IMR-90 (cell line): ENCODE data around the gene SMOC1. TPM values are rescaled to one million over a fixed set of nuclear protein-coding genes. Genes with fewer than 3 reads are reported as not detected.

Experiments used
- ATAC-seq: fragments of 200-7000 bp; cut with Tn5 transposase; 2 replicates; pipeline ENCODE4 v1.9.1; 2020; ENCODE audit warnings: low read depth, mild to moderate bottlenecking, moderate library complexity
- BruUV-seq: library from RNA; stranded (reverse); fragments of 400-500 nt; replicated peaks from 2 replicates; lab custom pipeline; 2021; lab: Mats Ljungman, UMichigan
- CTCF ChIA-PET: fragments of 300-600 bp; formaldehyde crosslinking; extraction: SDS; loops from one replicate; lab custom pipeline; 2021; ENCODE audit warnings: antibody characterized with exemption; lab: Yijun Ruan, JAX
- POLR2A ChIA-PET: fragments of 300-600 bp; sonication (Branson Sonifier 250); formaldehyde crosslinking; loops from one replicate; lab custom pipeline; 2022; ENCODE audit warnings: antibody characterized with exemption; ENCODE audit not compliant: unreplicated experiment; lab: Charles Lee
- DNase-seq: peaks from one replicate; pipeline ENCODE4 v3.0.0; 2013
- H2AFZ ChIP-seq: replicated peaks from 2 replicates; pipeline ENCODE3; 2013; ENCODE audit warnings: low read length, mild to moderate bottlenecking; ENCODE audit not compliant: poor library complexity
- H2AK5ac ChIP-seq: 2 replicates; pipeline ENCODE4 v1.6.1; 2013; ENCODE audit warnings: low read depth, low read length, inconsistent platforms
- H2AK9ac ChIP-seq: replicated peaks from 2 replicates; pipeline ENCODE3; 2013; ENCODE audit warnings: mild to moderate bottlenecking, low read depth, low read length, moderate library complexity; ENCODE audit not compliant: poor library complexity
- H2BK120ac ChIP-seq: 2 replicates; pipeline ENCODE4 v1.6.1; 2013; ENCODE audit warnings: low read depth, low read length, inconsistent platforms
- H2BK15ac ChIP-seq: 3 replicates; pipeline ENCODE4 v1.6.1; 2013; ENCODE audit warnings: low read depth, low read length, inconsistent platforms
- H2BK20ac ChIP-seq: 2 replicates; pipeline ENCODE4 v1.6.1; 2013; ENCODE audit warnings: low read depth, mild to moderate bottlenecking, inconsistent platforms, low read length, moderate library complexity
- H2BK5ac ChIP-seq: 2 replicates; pipeline ENCODE4 v1.6.1; 2013; ENCODE audit warnings: mild to moderate bottlenecking, low read depth, low read length, inconsistent platforms; ENCODE audit not compliant: poor library complexity, severe bottlenecking
- H3K14ac ChIP-seq: replicated peaks from 2 replicates; pipeline ENCODE4 v1.6.1; 2013; ENCODE audit warnings: low read depth, low read length, inconsistent platforms
- H3K18ac ChIP-seq: 2 replicates; pipeline ENCODE4 v1.6.1; 2013; ENCODE audit warnings: low read depth, low read length, control low read depth
- H3K23ac ChIP-seq: 2 replicates; pipeline ENCODE4 v1.6.1; 2013; ENCODE audit warnings: low read depth, low read length, inconsistent platforms
- H3K27ac ChIP-seq: 2 replicates; pipeline ENCODE4 v1.5.1; 2013; ENCODE audit warnings: mild to moderate bottlenecking, control low read depth, low read length; ENCODE audit not compliant: insufficient read depth
- H3K27me3 ChIP-seq: 2 replicates; pipeline ENCODE4 v1.6.1; 2013; ENCODE audit warnings: low read length; ENCODE audit not compliant: control insufficient read depth, insufficient read depth
- H3K36me3 ChIP-seq: 2 replicates; pipeline ENCODE4 v1.6.1; 2013; ENCODE audit warnings: low read length, mixed read lengths; ENCODE audit not compliant: control insufficient read depth, insufficient read depth
- H3K4ac ChIP-seq: 2 replicates; pipeline ENCODE4 v1.6.1; 2013; ENCODE audit warnings: low read depth, low read length, inconsistent platforms
- H3K4me1 ChIP-seq: 2 replicates; pipeline ENCODE4 v1.6.1; 2013; ENCODE audit warnings: low read length, mixed read lengths; ENCODE audit not compliant: control insufficient read depth, insufficient read depth
- H3K4me2 ChIP-seq: 2 replicates; pipeline ENCODE4 v1.6.1; 2013; ENCODE audit warnings: low read depth, mild to moderate bottlenecking, control low read depth, low read length, moderate library complexity
- H3K4me3 ChIP-seq: 2 replicates; pipeline ENCODE4 v1.5.1; 2013; ENCODE audit warnings: low read depth, mild to moderate bottlenecking, control low read depth, low read length, moderate library complexity; ENCODE audit not compliant: insufficient read depth
- H3K56ac ChIP-seq: 2 replicates; pipeline ENCODE4 v1.6.1; 2013; ENCODE audit warnings: low read length, inconsistent platforms; ENCODE audit not compliant: insufficient read depth; ENCODE audit errors: extremely low read depth
- H3K79me1 ChIP-seq, 2 experiments: 2 replicates each; pipeline ENCODE4 v1.6.1; 2013; ENCODE audit warnings: low read length in 2 of 2, inconsistent platforms in 1 of 2, low read depth in 1 of 2
- H3K9ac ChIP-seq: 2 replicates; pipeline ENCODE4 v1.6.1; 2013; ENCODE audit warnings: low read depth, low read length, control low read depth
- H3K9me1 ChIP-seq: 2 replicates; pipeline ENCODE4 v1.6.1; 2013; ENCODE audit warnings: low read length, inconsistent platforms; ENCODE audit not compliant: insufficient read depth
- H3K9me3 ChIP-seq: 2 replicates; pipeline ENCODE4 v1.6.1; 2013; ENCODE audit warnings: low read length; ENCODE audit not compliant: control insufficient read depth, insufficient read depth
- H4K20me1 ChIP-seq: 2 replicates; pipeline ENCODE4 v1.6.1; 2013; ENCODE audit warnings: low read length, inconsistent platforms; ENCODE audit not compliant: insufficient read depth
- H4K5ac ChIP-seq: 2 replicates; pipeline ENCODE4 v1.6.1; 2013; ENCODE audit warnings: mild to moderate bottlenecking, low read depth, low read length, control low read depth
- H4K8ac ChIP-seq, 2 experiments: 2 replicates each; pipeline ENCODE4 v1.6.1; 2013; ENCODE audit warnings: low read depth in 2 of 2, low read length in 2 of 2, control low read depth in 1 of 2, inconsistent platforms in 1 of 2
- H4K91ac ChIP-seq: 2 replicates; pipeline ENCODE4 v1.6.1; 2013; ENCODE audit warnings: low read depth, low read length, inconsistent platforms; ENCODE audit not compliant: insufficient read depth
- BHLHE40 ChIP-seq: fragments of 150-350 bp; IDR thresholded peaks from 2 replicates; pipeline ENCODE4 v1.6.1; 2016; ENCODE audit warnings: mild to moderate bottlenecking, low read depth, low read length
- CEBPB ChIP-seq: IDR thresholded peaks from 2 replicates; pipeline ENCODE4 v1.6.1; 2012; ENCODE audit warnings: low read depth, low read length, improper control_type of control experiment
- CHD1 ChIP-seq: IDR thresholded peaks from 2 replicates; pipeline ENCODE4 v1.6.1; 2012; ENCODE audit warnings: low read depth, low read length, improper control_type of control experiment
- CTCF ChIP-seq: conservative IDR thresholded peaks from 2 replicates; pipeline ENCODE4 v1.5.1; 2012; ENCODE audit warnings: mild to moderate bottlenecking, low read depth, low read length, improper control_type of control experiment
- ELK1 ChIP-seq: fragments of 150-350 bp; IDR thresholded peaks from 2 replicates; pipeline ENCODE4 v1.6.1; 2016; ENCODE audit warnings: low read depth, mild to moderate bottlenecking, low read length, moderate library complexity, borderline replicate concordance
- FOS ChIP-seq: fragments of 150-350 bp; IDR thresholded peaks from 2 replicates; pipeline ENCODE4 v1.6.1; 2016; ENCODE audit warnings: low read depth, low read length
- MAFK ChIP-seq: IDR thresholded peaks from 2 replicates; pipeline ENCODE4 v1.6.1; 2012; ENCODE audit warnings: low read depth, low read length, improper control_type of control experiment
- MAZ ChIP-seq: IDR thresholded peaks from 2 replicates; pipeline ENCODE4 v1.6.1; 2012; ENCODE audit warnings: low read depth, mild to moderate bottlenecking, low read length, improper control_type of control experiment, moderate library complexity, borderline replicate concordance
- MXI1 ChIP-seq: IDR thresholded peaks from 2 replicates; pipeline ENCODE4 v1.6.1; 2012; ENCODE audit warnings: low read depth, mild to moderate bottlenecking, low read length, moderate library complexity, borderline replicate concordance
- NFE2L2 ChIP-seq: fragments of 150-350 bp; IDR thresholded peaks from 2 replicates; pipeline ENCODE4 v1.6.1; 2016; ENCODE audit warnings: low read depth, mild to moderate bottlenecking, low read length
- POLR2A ChIP-seq: IDR thresholded peaks from 2 replicates; pipeline ENCODE4 v1.6.1; 2012; ENCODE audit warnings: mild to moderate bottlenecking, low read depth, low read length
- RAD21 ChIP-seq: IDR thresholded peaks from 2 replicates; pipeline ENCODE4 v1.6.1; 2012; ENCODE audit warnings: low read length, improper control_type of control experiment
- RCOR1 ChIP-seq: IDR thresholded peaks from 2 replicates; pipeline ENCODE4 v1.6.1; 2012; ENCODE audit warnings: mild to moderate bottlenecking, low read length, improper control_type of control experiment; ENCODE audit not compliant: insufficient replicate concordance
- RFX5 ChIP-seq: IDR thresholded peaks from 2 replicates; pipeline ENCODE4 v1.8.0; 2012; ENCODE audit warnings: low read depth, mild to moderate bottlenecking, low read length, moderate library complexity
- SMC3 ChIP-seq: fragments of 150-350 bp; IDR thresholded peaks from 2 replicates; pipeline ENCODE4 v1.6.1; 2016; ENCODE audit warnings: low read depth, mild to moderate bottlenecking, antibody characterized with exemption, low read length, moderate library complexity
- USF2 ChIP-seq: fragments of 150-350 bp; IDR thresholded peaks from 2 replicates; pipeline ENCODE4 v1.6.1; 2017; ENCODE audit warnings: mild to moderate bottlenecking, antibody characterized with exemption, low read length, low read depth
- WGBS, 2 experiments: methylation state at CpG; one replicate each; pipeline versions ENCODE4 v1.1.5 to v1.1.7; 2013; ENCODE audit warnings: missing lambda C conversion rate in 2 of 2; ENCODE audit not compliant: insufficient read length in 1 of 2; ENCODE audit errors: extremely low coverage in 2 of 2; 5-methylcytosine and 5-hydroxymethylcytosine counted together
- dilution Hi-C: fragments of 300-500 bp; cut with HindIII; formaldehyde crosslinking; loops from one replicate; pipeline ENCODE4 v1.14.3; 2018; ENCODE audit warnings: low sequenced_read_pairs; ENCODE audit not compliant: unreplicated experiment
- in situ Hi-C: fragments of 300-500 bp; cut with MboI; formaldehyde crosslinking; loops from 3 replicates; pipeline ENCODE4 v1.14.3; 2019; ENCODE audit warnings: low sequenced_read_pairs, inconsistent platforms, mixed read lengths
- intact Hi-C: fragments of 100-400 bp; cut with micrococcal nuclease; formaldehyde crosslinking; loops from 2 replicates; pipeline ENCODE4 v1.10.0; 2022
- polyA plus RNA-seq, 3 experiments: library from polyadenylated mRNA; depleted of rRNA; stranded (reverse); fragments of >200 nt; gene quantifications; 2 replicates each; pipeline ENCODE4 v1.2.3, GENCODE V29; 2012; ENCODE audit warnings: low replicate concordance in 1 of 3
- total RNA-seq: library from RNA; depleted of rRNA; stranded (reverse); fragments of >200 nt; gene quantifications from 2 replicates; pipeline ENCODE4 v1.2.3, GENCODE V29; 2012

Gene SMOC1
- total and polyA plus RNA-seq, 2 of the 4 experiments (the other 2 are of a cell fraction), result 0.90 to 4.1 TPM

GRCh38 chr14:70034257-70034656 is 155.0 kb downstream of the SMOC1 start:
- Histone ChIP-seq H3K56ac (no peak overlapping the region), H3K23ac (no peak overlapping the region), H3K27me3 (no peaks in the 10 kb centered on the region), H3K4me3 (no peak overlapping the region), H3K4me2 (no peak overlapping the region), H2AK9ac (no peak overlapping the region), H3K27ac (no peak overlapping the region), H3K9me3 (no peaks in the 10 kb centered on the region), H2AK5ac (no peak overlapping the region), H3K79me1 (no peaks in the 10 kb centered on the region), H4K5ac (no peak overlapping the region), H3K36me3 (peaks cover 3% of the 10 kb centered on the region; the same call in 1 of the 2 replicates), H2BK5ac (no peak overlapping the region), H2BK15ac (no peak overlapping the region), H4K20me1 (no peaks in the 10 kb centered on the region; the same call in 1 of the 2 replicates), H3K4ac (no peak overlapping the region), H2AFZ (no peak overlapping the region), H3K4me1 (0 out of 2 replicates have a peak, but pooled peaks cover 2% of the 10 kb centered on the region), H3K9me1 (no peaks in the 10 kb centered on the region), H4K8ac (no peak overlapping the region), H3K18ac (no peak overlapping the region), H4K91ac (no peak overlapping the region), H3K14ac (no peak overlapping the region), H2BK20ac (no peak overlapping the region), H2BK120ac (no peak overlapping the region), H3K9ac (no peak overlapping the region)
- dilution Hi-C loops (no loop called here), intact Hi-C loops (no loop called here), in situ Hi-C loops (no loop called here)
- ChIA-PET POLR2A (no interaction called here), CTCF (no interaction called here)
- DNase-seq, result no peak
- no peak for ATAC-seq
- no CpG with 5 or more reads among the region's 3 CpGs for WGBS, 2 experiments
- no TSS peak for BruUV-seq
- TF ChIP-seq ELK1 (no peak), CEBPB (no peak), CTCF (no peak), BHLHE40 (no peak), MAFK (no peak), MXI1 (no peak), RCOR1 (no peak), CHD1 (no peak), MAZ (no peak), RAD21 (no peak), FOS (no peak), USF2 (no peak), POLR2A (no peak), NFE2L2 (no peak), RFX5 (no peak), SMC3 (no peak)
